ENCODE results near the gene CNST. TPM values are rescaled to one million over a fixed set of nuclear protein-coding genes. Genes with fewer than 3 reads are reported as not detected.
"Not testable (repeated sequence)": the region's sequence is repeated elsewhere in the genome, so short reads cannot be mapped to it uniquely, and the experiment has no call there.

CNST gene
- total RNA-seq, 1 donor from 2014 or later: 34.2 TPM

DNA sequence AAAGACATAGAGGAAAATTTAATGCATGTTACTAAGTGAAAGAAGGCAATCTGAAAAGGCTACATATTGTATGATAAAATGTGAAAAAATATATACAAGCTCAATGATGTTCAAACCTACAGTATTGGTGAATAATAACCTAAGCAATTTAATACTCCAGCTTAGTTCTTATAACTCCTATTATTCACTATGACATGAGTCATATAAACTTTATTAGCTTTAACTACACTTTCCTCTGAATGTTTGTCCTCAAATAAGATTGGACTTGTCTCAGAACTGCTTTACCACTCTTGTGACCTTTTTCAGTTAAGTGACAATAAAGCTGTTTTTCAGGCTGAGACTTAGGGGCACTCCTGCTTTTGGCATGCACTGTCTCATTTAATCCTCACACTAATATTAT lies 50.9 kb downstream of the CNST start:
- no peak for DNase-seq (ENCODE audit: low spot score in 2 of 2)
- no peak for FAIRE-seq

DNA sequence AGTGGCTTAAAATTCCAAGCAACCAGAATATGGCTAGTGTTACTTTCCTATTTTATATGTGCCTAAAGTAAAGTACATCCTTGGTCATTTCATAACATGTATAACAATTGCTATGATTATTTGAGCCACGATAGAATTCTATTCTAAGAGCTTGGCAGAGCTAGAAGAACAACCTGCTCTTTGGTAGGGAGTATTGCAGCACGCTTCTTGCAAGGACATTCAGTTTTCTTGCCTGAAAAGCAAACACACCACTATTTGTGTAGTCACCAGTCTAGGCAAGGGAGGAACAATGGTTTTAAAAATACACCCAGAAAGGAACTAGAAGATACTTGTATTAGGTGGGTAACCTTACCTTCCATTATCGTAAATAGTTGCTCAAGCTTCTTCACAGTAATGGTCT lies 51.5 kb downstream of the CNST start:
- DNase-seq (ENCODE audit: low spot score in 2 of 2) (no peak), FAIRE-seq (no peak)

GRCh38 chr1:246618240-246618808 lies 52.1 kb downstream of the CNST start:
- no peak for FAIRE-seq
- DNase-seq (ENCODE audit: low spot score in 2 of 2): no peak

DNA sequence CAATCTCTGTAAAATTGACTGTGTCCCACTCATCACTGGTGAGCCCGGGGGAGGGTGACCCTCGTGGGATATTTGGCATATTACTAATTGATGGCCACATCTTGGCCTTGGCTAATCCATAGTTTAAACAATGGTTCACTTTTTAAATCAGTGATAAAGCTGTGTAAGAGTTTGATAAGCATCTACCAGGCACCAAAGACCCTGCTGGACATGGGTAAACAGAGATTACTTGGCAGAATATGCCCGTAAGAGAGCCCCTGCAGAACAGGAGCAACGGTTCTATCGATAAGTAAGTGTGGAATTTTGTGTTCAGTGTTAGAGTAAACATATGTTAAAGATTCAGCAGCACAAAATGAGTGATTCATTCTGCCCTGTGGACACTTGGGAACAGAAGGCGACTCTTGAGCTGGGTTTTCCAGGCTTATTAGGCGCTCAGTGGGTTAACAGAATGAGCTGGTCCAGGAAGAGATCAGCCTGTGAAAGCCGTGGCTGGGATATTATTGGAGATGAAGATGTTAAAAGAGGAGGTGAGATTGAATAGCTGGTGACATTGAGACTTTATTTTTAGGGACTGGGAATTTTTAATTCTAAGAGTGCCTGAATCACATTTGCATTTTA lies 55.9 kb downstream of the CNST start:
- DNase-seq (ENCODE audit: low spot score in 2 of 2) (peak in 1 of 2 donors; percentile 16), FAIRE-seq (no peak)

- no peak for FAIRE-seq
Observed at GRCh38 chr1:246624091-246624490, 57.8 kb downstream of the CNST start.

DNA sequence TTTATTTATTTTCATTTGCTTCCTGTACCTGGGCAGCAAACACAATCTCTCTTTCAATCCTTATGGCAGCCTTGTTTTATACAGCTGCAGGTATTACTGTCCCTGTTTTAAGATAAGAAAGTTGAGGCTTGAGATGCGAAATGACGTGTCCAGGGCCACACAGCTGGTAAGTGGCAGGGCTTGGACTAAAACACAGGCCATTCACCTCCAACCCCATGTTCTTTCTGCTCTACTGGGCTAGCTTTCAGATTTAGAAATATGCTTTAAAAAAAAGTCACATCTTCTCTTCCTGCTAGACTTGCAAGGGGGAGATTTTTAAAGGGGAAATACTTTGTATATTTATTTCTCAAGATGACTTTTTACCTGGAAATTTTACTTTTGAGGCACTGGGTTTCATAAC lies 62.8 kb downstream of the CNST start:
- FAIRE-seq (no peak), DNase-seq (ENCODE audit: low spot score in 2 of 2) (no peak)

More at GRCh38 chr1:246624091-246624490, 57.8 kb downstream of the CNST start:
- DNase-seq (ENCODE audit: low spot score in 2 of 2): no peak

DNA sequence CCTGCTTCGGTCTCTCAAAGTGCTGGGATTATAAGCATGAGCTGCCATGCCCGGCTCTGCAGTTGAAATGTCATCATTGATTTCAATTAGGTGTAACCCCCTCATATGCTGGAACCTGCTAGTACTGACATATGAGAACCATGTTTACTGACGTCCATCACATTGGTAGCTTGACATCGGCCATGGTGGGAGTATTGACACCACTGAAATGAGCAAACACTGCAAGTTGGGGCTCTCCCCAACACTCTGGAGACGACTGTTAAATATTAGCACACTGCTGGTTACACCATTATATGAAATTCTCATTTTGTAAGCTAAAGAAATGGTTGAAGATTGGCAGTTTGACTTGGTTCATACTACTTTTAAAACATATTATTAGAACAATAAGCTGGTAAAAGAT lies 63.7 kb downstream of the CNST start:
- DNase-seq (ENCODE audit: low spot score in 2 of 2) (no peak), FAIRE-seq (no peak)

GRCh38 chr1:246631426-246631825 lies 65.2 kb downstream of the CNST start:
- DNase-seq (ENCODE audit: low spot score in 2 of 2): no peak
- no peak for FAIRE-seq

DNA sequence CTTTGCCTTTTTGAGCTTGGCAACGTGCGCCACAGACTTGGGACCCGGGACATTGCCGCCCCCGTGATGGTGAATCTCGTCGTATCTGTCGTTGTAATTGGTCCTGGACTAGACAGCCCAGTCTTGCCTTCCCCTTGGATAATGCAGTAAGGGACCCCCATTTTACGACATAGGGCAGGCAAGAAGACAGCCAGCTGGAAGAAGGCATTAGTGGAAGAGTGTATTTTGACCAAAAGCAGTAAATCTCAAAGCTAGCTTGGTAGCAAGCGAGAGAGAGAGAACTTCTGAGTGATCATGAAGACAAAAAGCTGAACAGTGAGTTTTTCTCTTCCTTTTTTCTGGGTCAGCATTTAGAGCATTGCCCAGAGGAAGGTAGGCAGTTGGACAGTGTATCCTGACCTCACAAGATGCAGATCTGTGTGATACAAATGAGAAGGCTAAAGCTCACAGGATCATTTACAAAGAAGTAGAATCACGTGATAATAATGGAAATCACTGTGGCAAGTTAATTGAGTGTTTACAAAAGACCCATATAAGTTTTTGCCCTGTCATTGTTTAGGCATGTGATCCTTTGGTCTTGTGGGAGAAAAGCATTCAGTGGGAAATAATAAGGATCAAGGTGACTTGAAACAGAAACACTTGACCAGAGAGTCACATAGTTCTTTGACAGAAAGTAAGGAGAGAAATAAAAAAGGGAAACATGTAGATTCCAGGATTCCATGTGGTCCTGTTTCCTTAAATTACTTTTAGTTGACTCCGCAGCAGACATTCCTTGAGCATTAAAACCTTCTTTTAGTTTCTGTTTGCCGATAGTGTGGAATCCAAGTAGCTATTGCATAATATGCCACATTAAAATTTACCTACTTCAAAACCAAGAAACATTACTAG lies 66.3 kb downstream of the CNST start:
- DNase-seq (ENCODE audit: low spot score in 2 of 2): no peak
- FAIRE-seq: no peak

DNA sequence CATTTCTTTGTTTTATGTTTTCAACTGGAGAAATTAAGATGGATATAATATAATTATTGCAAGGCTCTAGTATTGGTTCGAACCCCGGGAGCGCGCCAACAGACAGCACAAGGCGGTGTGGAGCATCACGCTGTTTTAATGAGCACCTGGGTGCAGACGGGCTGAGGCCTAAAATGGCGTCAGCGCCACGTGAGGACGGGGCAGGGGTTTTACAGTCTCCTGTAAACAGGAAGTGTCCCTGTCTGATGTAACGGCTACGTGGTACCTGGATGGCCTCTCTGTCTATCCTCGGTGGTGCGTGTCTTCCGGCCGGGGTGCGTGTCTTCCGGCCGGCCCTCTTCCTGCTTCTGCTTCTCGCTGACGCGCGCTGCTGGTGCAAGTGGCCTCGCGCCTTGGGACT lies 68.4 kb downstream of the CNST start:
- not testable (repeated sequence) for DNase-seq (ENCODE audit: low spot score in 2 of 2); FAIRE-seq

GRCh38 chr1:246638941-246639655 lies 72.8 kb downstream of the CNST start:
- FAIRE-seq (no peak), DNase-seq (ENCODE audit: low spot score in 2 of 2) (no peak)

DNA sequence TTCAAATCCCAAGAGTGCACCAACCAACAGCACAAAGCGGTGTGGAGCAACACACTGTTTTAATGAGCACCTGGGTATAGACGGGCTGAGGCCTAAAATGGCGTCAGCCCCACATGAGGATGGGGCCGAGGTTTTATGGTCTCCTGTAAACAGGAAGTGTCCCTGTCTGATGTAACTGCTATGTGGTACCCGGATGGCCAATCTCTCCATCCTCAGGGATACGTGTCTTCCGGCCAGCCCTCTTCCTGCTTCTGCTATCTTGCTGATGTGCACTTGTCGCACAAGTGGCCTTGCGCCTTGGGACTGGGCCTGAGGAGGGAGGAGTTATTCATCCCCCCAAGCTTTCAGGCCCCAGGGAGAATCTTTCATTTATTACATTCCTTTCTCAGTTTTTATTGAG lies 73.5 kb downstream of the CNST start:
- DNase-seq (ENCODE audit: low spot score in 2 of 2) (no peak), FAIRE-seq (no peak)

DNA sequence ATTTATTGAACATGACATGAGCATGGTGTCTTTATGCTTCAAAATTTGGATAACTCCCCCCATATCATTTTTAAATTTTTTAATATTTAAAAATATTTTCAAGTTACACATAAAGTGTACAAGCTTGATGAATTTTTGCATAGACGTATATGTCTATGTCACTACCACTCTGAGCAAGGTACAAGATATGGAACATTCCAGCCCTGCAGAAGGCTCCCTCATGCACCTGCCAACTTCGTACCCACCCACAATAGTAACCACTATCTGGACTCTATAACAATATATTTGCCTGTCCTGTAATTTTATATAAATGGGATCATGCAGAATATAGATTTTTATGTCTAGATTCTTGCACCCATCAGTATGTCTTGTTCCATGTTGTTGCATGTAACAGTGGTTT lies 74.5 kb downstream of the CNST start:
- DNase-seq (ENCODE audit: low spot score in 2 of 2) (no peak), FAIRE-seq (no peak)

GRCh38 chr1:246641394-246641793 lies 75.1 kb downstream of the CNST start:
- no peak for DNase-seq (ENCODE audit: low spot score in 2 of 2)
- FAIRE-seq: no peak

GRCh38 chr1:246642719-246643118 lies 76.5 kb downstream of the CNST start:
- FAIRE-seq (no peak), DNase-seq (ENCODE audit: low spot score in 2 of 2) (no peak)

DNA sequence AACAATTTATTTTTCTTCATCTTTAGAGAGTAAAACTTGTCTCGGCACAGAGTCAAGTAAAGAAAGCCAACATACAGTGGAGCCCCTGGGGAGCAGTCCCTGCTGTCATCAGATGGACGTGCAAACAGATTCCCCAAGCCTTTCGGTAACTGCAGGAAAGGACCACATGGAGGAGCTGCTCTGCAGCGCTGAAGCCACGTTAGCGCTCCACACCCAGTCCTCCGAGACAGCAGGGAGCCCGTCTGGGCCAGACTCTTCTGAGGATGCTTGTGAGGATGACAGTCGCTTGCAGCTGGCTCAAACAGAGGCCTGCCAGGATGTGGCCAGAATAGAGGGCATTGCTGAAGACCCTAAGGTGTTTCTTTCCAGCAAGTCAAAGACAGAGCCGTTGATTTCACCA lies 80.9 kb downstream of the CNST start:
- FAIRE-seq (no peak), DNase-seq (ENCODE audit: low spot score in 2 of 2) (peak in 1 of 2 donors; percentile 60)

- DNase-seq (ENCODE audit: low spot score in 2 of 2) (no peak), FAIRE-seq (no peak)
Observed at GRCh38 chr1:246647513-246647912, 81.3 kb downstream of the CNST start.

DNA sequence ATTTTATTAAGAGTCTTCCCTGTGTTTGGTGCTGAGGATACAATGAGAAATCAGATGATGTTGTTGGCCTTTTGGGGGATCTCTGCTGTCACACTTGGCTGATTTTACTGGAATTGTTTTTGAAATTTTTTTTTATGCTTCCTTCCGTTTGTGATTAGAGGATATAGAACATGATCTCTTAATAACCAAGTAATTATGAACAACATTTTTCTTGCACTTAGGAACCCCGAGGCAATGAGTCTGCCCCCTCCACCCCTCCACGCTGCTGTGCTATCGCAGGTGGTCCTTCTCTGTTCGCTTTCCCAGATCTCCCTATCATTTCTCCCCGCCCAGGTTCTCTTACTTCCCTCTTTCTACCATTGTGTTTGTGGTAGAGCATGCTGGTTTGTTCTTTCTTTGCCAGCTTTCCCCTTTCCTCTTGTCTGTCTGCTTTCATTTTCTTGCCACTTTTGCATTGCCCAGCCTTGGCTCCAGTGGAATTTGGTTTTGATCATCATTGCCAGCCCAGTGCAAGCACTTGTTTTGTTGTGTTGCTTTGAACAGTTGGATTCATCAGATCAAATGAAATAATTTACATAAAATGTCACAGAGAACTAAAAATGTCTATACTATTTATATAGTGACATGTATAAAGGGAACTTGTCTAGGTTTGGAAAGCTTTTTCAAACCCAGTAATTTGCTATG lies 84.9 kb downstream of the CNST start:
- DNase-seq (ENCODE audit: low spot score in 2 of 2) (no peak), FAIRE-seq (no peak)

DNA sequence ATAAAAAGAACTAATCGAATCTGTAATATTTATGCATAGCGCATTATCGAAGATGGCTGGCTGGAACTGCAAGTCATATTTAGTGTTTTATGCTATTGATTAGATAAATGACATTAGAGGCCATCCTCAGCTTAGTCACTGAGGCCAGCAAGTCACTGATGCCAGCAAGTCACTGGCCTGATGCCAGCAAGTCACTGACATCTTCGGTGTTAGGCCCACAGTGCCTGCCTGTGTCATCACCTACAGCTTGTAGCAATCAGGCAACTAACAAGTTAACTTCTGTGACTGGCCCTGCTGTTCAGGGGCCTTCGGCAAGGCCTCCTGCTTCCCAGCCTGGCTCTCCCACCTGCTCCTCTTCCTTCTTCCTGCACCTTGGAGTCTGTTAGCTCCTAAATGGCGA lies 92.3 kb downstream of the CNST start:
- FAIRE-seq: no peak
- no peak for DNase-seq (ENCODE audit: low spot score in 2 of 2)

DNA sequence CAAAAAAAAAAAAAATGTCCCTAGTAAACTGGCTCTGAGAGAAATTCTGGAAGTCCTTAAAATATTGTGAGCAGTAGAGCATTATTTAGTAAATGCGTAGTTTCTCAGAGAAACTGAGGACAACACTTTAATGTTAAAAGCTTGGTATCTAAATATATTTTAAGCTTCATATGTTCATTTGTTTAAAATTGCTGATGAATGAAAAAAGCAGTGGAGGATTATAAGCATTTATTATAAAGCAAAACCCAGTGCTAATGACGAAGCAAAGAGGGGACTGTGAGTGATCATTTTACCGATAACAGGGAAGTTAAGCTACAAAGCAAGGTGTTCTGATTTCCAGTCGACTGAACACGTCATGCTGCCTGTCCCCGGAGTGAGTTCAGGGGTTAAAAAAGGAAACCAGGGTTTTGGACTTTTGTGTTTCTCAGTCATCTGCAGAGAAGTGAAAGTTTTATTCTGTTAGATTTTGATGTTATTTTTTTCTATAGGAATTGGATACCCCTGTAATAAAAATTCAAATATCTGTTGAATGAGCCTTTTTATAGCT lies 93.4 kb downstream of the CNST start:
- FAIRE-seq (no peak), DNase-seq (ENCODE audit: low spot score in 2 of 2) (no peak)

Measured in frontal cortex (tissue), 4 donors.